ENCODE measurements around the gene GUCY2C. TPM values are rescaled to one million over a fixed set of nuclear protein-coding genes. Genes with fewer than 3 reads are reported as not detected.

The GUCY2C gene
- total RNA-seq, 1 experiment from 2014 or later = not detected

- Histone ChIP-seq H3K4me3 (ENCODE audit: low read depth, low read length, poor library complexity, severe bottlenecking) (no peak overlapping the region), H3K9me3 (ENCODE audit: low read depth, low read length, poor library complexity, severe bottlenecking) (no peaks in the 10 kb centered on the region), H3K27me3 (replicated peaks; ENCODE audit: insufficient read depth, low read depth, low read length, poor library complexity) (no peaks in the 10 kb centered on the region), H3K4me1 (ENCODE audit: insufficient read depth, low read length, poor library complexity, severe bottlenecking) (no peaks in the 10 kb centered on the region), H3K36me3 (ENCODE audit: insufficient read depth, low read length, poor library complexity, severe bottlenecking) (no peaks in the 10 kb centered on the region), H3K27ac (ENCODE audit: low read depth, low read length, poor library complexity, severe bottlenecking) (no peak overlapping the region)
- ChIA-PET POLR2A (ENCODE audit: low non-redundant PET) (no interaction called here), CTCF (no interaction called here)
- DNase-seq (ENCODE audit: low spot score) = no peak
- BruUV-seq (replicated peaks) = no TSS peak
- intact Hi-C loops (cut with micrococcal nuclease; ENCODE audit: unreplicated experiment) = no loop called here
- TF ChIP-seq, protein P1, sequence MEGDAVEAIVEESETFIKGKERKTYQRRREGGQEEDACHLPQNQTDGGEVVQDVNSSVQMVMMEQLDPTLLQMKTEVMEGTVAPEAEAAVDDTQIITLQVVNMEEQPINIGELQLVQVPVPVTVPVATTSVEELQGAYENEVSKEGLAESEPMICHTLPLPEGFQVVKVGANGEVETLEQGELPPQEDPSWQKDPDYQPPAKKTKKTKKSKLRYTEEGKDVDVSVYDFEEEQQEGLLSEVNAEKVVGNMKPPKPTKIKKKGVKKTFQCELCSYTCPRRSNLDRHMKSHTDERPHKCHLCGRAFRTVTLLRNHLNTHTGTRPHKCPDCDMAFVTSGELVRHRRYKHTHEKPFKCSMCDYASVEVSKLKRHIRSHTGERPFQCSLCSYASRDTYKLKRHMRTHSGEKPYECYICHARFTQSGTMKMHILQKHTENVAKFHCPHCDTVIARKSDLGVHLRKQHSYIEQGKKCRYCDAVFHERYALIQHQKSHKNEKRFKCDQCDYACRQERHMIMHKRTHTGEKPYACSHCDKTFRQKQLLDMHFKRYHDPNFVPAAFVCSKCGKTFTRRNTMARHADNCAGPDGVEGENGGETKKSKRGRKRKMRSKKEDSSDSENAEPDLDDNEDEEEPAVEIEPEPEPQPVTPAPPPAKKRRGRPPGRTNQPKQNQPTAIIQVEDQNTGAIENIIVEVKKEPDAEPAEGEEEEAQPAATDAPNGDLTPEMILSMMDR (conservative IDR thresholded peaks at IDR 0.05; ENCODE audit: low read depth, low read length) = no peak
- no peak for TF ChIP-seq EZH2 (IDR thresholded peaks at IDR 0.05; ENCODE audit: borderline replicate concordance, low read depth, low read length, poor library complexity, severe bottlenecking)
These were observed 3.5 kb upstream of the GUCY2C start for GRCh38 chr12:14699923-14700322.

DNA sequence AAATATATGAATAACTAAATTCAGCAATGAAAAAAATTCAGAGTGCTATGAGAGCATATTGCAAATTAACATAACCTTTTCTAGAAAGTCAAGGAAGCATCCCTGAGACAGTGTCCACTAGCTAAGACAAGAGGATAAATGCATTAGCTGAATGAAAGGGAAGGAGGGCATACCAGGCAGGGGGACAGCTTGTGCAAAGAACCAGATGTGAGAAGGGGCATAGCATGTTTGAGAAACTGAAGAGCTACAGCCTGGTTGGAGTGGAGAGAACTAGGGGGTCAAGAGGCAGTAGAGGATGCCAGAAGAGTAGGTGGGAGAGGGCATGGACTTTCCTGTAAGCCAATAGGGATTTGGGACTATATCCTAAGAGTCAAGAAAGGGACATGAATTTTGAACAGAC lies 2.2 kb upstream of the GUCY2C start:
- BruUV-seq (replicated peaks) = no TSS peak
- Histone ChIP-seq H3K9me3 (ENCODE audit: low read depth, low read length, poor library complexity, severe bottlenecking) (no peaks in the 10 kb centered on the region), H3K4me1 (ENCODE audit: insufficient read depth, low read length, poor library complexity, severe bottlenecking) (no peaks in the 10 kb centered on the region), H3K27me3 (replicated peaks; ENCODE audit: insufficient read depth, low read depth, low read length, poor library complexity) (no peaks in the 10 kb centered on the region), H3K36me3 (ENCODE audit: insufficient read depth, low read length, poor library complexity, severe bottlenecking) (no peaks in the 10 kb centered on the region), H3K4me3 (ENCODE audit: low read depth, low read length, poor library complexity, severe bottlenecking) (no peak overlapping the region), H3K27ac (ENCODE audit: low read depth, low read length, poor library complexity, severe bottlenecking) (no peak overlapping the region)
- intact Hi-C loops (cut with micrococcal nuclease; ENCODE audit: unreplicated experiment) = no loop called here
- TF ChIP-seq, protein P1 (conservative IDR thresholded peaks at IDR 0.05; ENCODE audit: low read depth, low read length) = no peak
- no peak for TF ChIP-seq EZH2 (IDR thresholded peaks at IDR 0.05; ENCODE audit: borderline replicate concordance, low read depth, low read length, poor library complexity, severe bottlenecking)
- ChIA-PET POLR2A (ENCODE audit: low non-redundant PET) (no interaction called here), CTCF (no interaction called here)
- no peak for DNase-seq (ENCODE audit: low spot score)

DNA sequence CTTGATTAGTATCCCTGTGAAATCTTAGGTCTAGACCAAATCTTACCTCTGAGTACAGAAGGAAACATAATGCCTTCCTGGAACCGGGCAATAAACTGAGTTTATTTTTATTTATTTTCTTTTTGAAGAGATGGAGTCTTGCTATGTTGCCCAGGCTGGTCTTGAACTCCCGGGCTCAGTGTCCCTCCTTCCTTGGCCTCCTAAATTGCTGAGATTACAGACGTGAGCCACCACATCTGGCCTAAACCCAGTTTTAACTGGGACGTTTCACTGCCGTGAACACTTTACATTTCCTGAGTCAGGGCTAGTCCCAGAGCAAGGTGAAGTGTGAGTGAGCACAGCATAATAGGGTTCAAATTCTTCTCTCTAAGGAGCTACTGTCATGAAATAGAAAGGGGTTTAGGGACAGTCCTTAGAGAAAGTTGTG lies 671 bp downstream of the GUCY2C start:
- H3K27ac ChIP-seq (ENCODE audit: low read depth, low read length, poor library complexity, severe bottlenecking) = no peak overlapping the region
- CTCF ChIA-PET = no interaction called here
- TF ChIP-seq, protein P1 (conservative IDR thresholded peaks at IDR 0.05; ENCODE audit: low read depth, low read length) = no peak
- TF ChIP-seq EZH2 (IDR thresholded peaks at IDR 0.05; ENCODE audit: borderline replicate concordance, low read depth, low read length, poor library complexity, severe bottlenecking) = no peak

More for the DNA sequence above, 671 bp downstream of the GUCY2C start:
- no peak for DNase-seq (ENCODE audit: low spot score)
- BruUV-seq (replicated peaks) = no TSS peak
- Histone ChIP-seq H3K4me3 (ENCODE audit: low read depth, low read length, poor library complexity, severe bottlenecking) (no peak overlapping the region), H3K4me1 (ENCODE audit: insufficient read depth, low read length, poor library complexity, severe bottlenecking) (no peaks in the 10 kb centered on the region), H3K9me3 (ENCODE audit: low read depth, low read length, poor library complexity, severe bottlenecking) (no peaks in the 10 kb centered on the region), H3K27me3 (replicated peaks; ENCODE audit: insufficient read depth, low read depth, low read length, poor library complexity) (no peaks in the 10 kb centered on the region), H3K36me3 (ENCODE audit: insufficient read depth, low read length, poor library complexity, severe bottlenecking) (no peaks in the 10 kb centered on the region)
- intact Hi-C loops (cut with micrococcal nuclease; ENCODE audit: unreplicated experiment) = no loop called here
- POLR2A ChIA-PET (ENCODE audit: low non-redundant PET) = no interaction called here
